A549 treated with AZD9567 at 1 μM for 4 hours (cell line): ENCODE measurements around the gene CRISP1. TPM values are rescaled to one million over a fixed set of nuclear protein-coding genes. Genes with fewer than 3 reads are reported as not detected.

Experiments
- total RNA-seq: library from RNA; stranded (reverse); fragments of 200-300 nt; extraction: Qiagen RNA extraction; gene quantifications from 5 replicates; pipeline ENCODE4 v1.2.3, GENCODE V29; 2022; ENCODE audit not compliant: insufficient read depth

CRISP1 gene, protein sequence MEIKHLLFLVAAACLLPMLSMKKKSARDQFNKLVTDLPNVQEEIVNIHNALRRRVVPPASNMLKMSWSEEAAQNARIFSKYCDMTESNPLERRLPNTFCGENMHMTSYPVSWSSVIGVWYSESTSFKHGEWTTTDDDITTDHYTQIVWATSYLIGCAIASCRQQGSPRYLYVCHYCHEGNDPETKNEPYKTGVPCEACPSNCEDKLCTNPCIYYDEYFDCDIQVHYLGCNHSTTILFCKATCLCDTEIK
- total RNA-seq, result not detected in 5 replicates

DNA sequence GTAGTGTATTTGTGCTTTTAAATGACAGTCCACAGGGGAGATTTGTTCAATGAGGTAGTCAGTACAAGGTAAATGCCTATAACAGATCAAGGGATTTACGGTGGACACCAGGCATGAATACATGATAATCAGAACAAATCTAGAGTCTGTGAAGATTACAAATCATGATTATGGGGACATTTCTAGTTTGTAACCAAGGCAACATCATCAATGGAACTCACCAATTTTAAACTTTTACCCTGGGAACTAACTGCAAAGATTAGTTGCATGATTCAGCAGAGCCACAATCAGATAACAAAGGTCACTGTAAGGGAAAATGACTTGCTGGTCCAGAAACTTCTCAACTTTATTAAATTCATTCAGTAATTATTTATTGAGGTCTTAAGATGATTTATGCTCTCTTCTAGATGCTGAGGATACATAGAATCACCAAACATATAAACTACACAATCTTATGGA is at the start of gene CRISP1:
Gene CRISP1 (minus strand): TSS at position 51 of the 459 bp plus-strand sequence. CDS start 9,135 bp downstream, outside the sequence.

GRCh38 chr6:49787176-49787575 is 79.2 kb downstream of the CRISP1 start, which contains the start of gene PGK2:
PGK2 (minus strand) TSS chr6:49787285; CDS start chr6:49787187, 98 bp downstream.

Other genes starting within 250 kb of the CRISP1 start
- 0.03 to 0.07 TPM (median 0.05 TPM) in 3 of 5 replicates, not detected in the others for gene RHAG, start 229.7 kb downstream of the CRISP1 start, total RNA-seq
- not detected in 5 replicates for gene CRISP2, start 153.0 kb downstream of the CRISP1 start, total RNA-seq
- not detected in 5 replicates for gene CRISP3, start 122.1 kb downstream of the CRISP1 start, total RNA-seq
- gene PGK2, start 79.2 kb downstream of the CRISP1 start, total RNA-seq, result not detected in 5 replicates
- not detected in 5 replicates for gene DEFB114, start 97.6 kb upstream of the CRISP1 start, total RNA-seq
- not detected in 5 replicates for gene DEFB113, start 103.1 kb upstream of the CRISP1 start, total RNA-seq
- gene DEFB110, start 155.5 kb upstream of the CRISP1 start, total RNA-seq, result not detected in 5 replicates
- gene DEFB112, start 183.4 kb upstream of the CRISP1 start, total RNA-seq, result not detected in 5 replicates